H9 (cell line): ENCODE results near the gene GYS2. TPM values are rescaled to one million over a fixed set of nuclear protein-coding genes. Genes with fewer than 3 reads are reported as not detected.

Experiments
- DNase-seq: peaks from one replicate; pipeline ENCODE4 v3.0.0-alpha.2; 2017
- H2AFZ ChIP-seq: one replicate; pipeline ENCODE4 v1.6.1; 2013; ENCODE audit warnings: mild to moderate bottlenecking, low read length, control low read depth, moderate library complexity
- H2AK5ac ChIP-seq: 2 replicates; pipeline ENCODE4 v1.6.1; 2013; ENCODE audit warnings: low read length, control low read depth, mixed read lengths; ENCODE audit not compliant: insufficient read length
- H2BK120ac ChIP-seq: one replicate; pipeline ENCODE4 v1.6.1; 2013; ENCODE audit warnings: low read depth, mild to moderate bottlenecking, low read length, control low read depth, inconsistent platforms; ENCODE audit not compliant: poor library complexity, severe bottlenecking
- H2BK12ac ChIP-seq: 2 replicates; pipeline ENCODE4 v1.6.1; 2013; ENCODE audit warnings: low read length, control low read depth, mixed read lengths, low read depth; ENCODE audit not compliant: insufficient read length
- H2BK15ac ChIP-seq: 2 replicates; pipeline ENCODE4 v1.6.1; 2013; ENCODE audit warnings: low read depth, low read length, control low read depth
- H2BK20ac ChIP-seq: one replicate; pipeline ENCODE4 v1.6.1; 2013; ENCODE audit warnings: low read depth, mild to moderate bottlenecking, low read length, control low read depth, inconsistent platforms; ENCODE audit not compliant: poor library complexity, severe bottlenecking
- H2BK5ac ChIP-seq: 2 replicates; pipeline ENCODE4 v1.6.1; 2013; ENCODE audit warnings: low read length, control low read depth, mixed read lengths; ENCODE audit not compliant: insufficient read length
- H3K14ac ChIP-seq: 2 replicates; pipeline ENCODE4 v1.6.1; 2013; ENCODE audit warnings: low read length, control low read depth; ENCODE audit not compliant: insufficient read depth
- H3K18ac ChIP-seq: 2 replicates; pipeline ENCODE4 v1.6.1; 2013; ENCODE audit warnings: low read depth, mild to moderate bottlenecking, mixed read lengths, low read length, control low read depth; ENCODE audit not compliant: insufficient read length
- H3K23ac ChIP-seq: 2 replicates; pipeline ENCODE4 v1.6.1; 2013; ENCODE audit warnings: low read length, control low read depth, mixed read lengths, low read depth; ENCODE audit not compliant: insufficient read length
- H3K23me2 ChIP-seq: 2 replicates; pipeline ENCODE4 v1.6.1; 2013; ENCODE audit warnings: low read depth, mild to moderate bottlenecking, mixed read lengths, low read length, control low read depth; ENCODE audit not compliant: insufficient read length, poor library complexity, severe bottlenecking
- H3K27ac ChIP-seq: 2 replicates; pipeline ENCODE4 v1.5.1; 2013; ENCODE audit warnings: low read length, control low read depth, mixed read lengths, low read depth; ENCODE audit not compliant: insufficient read length
- H3K27me3 ChIP-seq: 2 replicates; pipeline ENCODE4 v1.6.1; 2013; ENCODE audit warnings: low read length, control low read depth, inconsistent platforms; ENCODE audit not compliant: insufficient read depth
- H3K4ac ChIP-seq: 2 replicates; pipeline ENCODE4 v1.6.1; 2013; ENCODE audit warnings: low read depth, mild to moderate bottlenecking, control low read depth, inconsistent platforms, low read length, moderate library complexity
- H3K4me1 ChIP-seq: 2 replicates; pipeline ENCODE4 v1.6.1; 2013; ENCODE audit warnings: low read length, control low read depth, inconsistent platforms; ENCODE audit not compliant: insufficient read depth
- H3K4me2 ChIP-seq: 2 replicates; pipeline ENCODE4 v1.6.1; 2013; ENCODE audit warnings: low read length, control low read depth, mixed read lengths; ENCODE audit not compliant: insufficient read length, insufficient read depth
- H3K56ac ChIP-seq: 2 replicates; pipeline ENCODE4 v1.6.1; 2013; ENCODE audit warnings: low read depth, mild to moderate bottlenecking, mixed read lengths, low read length, control low read depth; ENCODE audit not compliant: insufficient read length
- H3K79me1 ChIP-seq: 2 replicates; pipeline ENCODE4 v1.6.1; 2013; ENCODE audit warnings: low read depth, mild to moderate bottlenecking, moderate library complexity, low read length, control low read depth, inconsistent platforms; ENCODE audit not compliant: insufficient read depth, poor library complexity, severe bottlenecking
- H3K79me2 ChIP-seq: 2 replicates; pipeline ENCODE4 v1.6.1; 2013; ENCODE audit warnings: low read length, control low read depth, inconsistent platforms; ENCODE audit not compliant: insufficient read depth
- H3K9ac ChIP-seq: 2 replicates; pipeline ENCODE4 v1.6.1; 2013; ENCODE audit warnings: low read length, control low read depth, mixed read lengths; ENCODE audit not compliant: insufficient read length; ENCODE audit errors: extremely low read depth
- H3K9me3 ChIP-seq: one replicate; pipeline ENCODE4 v1.6.1; 2013; ENCODE audit warnings: low read depth, low read length, inconsistent platforms; ENCODE audit not compliant: control insufficient read depth
- H3T11ph ChIP-seq: one replicate; pipeline ENCODE4 v1.6.1; 2013; ENCODE audit warnings: mild to moderate bottlenecking, low read length, control low read depth, inconsistent platforms
- H4K20me1 ChIP-seq: one replicate; pipeline ENCODE4 v1.6.1; 2013; ENCODE audit not compliant: control insufficient read depth, insufficient read length, insufficient read depth
- H4K5ac ChIP-seq: 2 replicates; pipeline ENCODE4 v1.6.1; 2013; ENCODE audit warnings: low read depth, mild to moderate bottlenecking, mixed read lengths, low read length, control low read depth; ENCODE audit not compliant: insufficient read length
- H4K8ac ChIP-seq: replicated peaks from 2 replicates; pipeline ENCODE4 v1.6.1; 2013; ENCODE audit warnings: low read length, control low read depth, mixed read lengths, low read depth; ENCODE audit not compliant: insufficient read length
- H4K91ac ChIP-seq: 2 replicates; pipeline ENCODE4 v1.6.1; 2013; ENCODE audit warnings: low read depth, mild to moderate bottlenecking, moderate library complexity, mixed read lengths, low read length, control low read depth; ENCODE audit not compliant: insufficient read length
- H3K27ac Mint-ChIP-seq, 3 experiments: 2 replicates in 2 of 3; 3 replicates in 1 of 3; pipeline ENCODE4 v1.8.0; 2020 to 2021; ENCODE audit warnings: mixed read lengths in 3 of 3, mild to moderate bottlenecking in 1 of 3, moderate library complexity in 1 of 3
- H3K27me3 Mint-ChIP-seq: 2 replicates; pipeline ENCODE4 v1.8.0; 2021; ENCODE audit warnings: low read depth, mild to moderate bottlenecking, moderate library complexity, mixed read lengths
- H3K36me3 Mint-ChIP-seq, 3 experiments: 2 replicates in 2 of 3; 3 replicates in 1 of 3; pipeline ENCODE4 v1.8.0; 2020 to 2021; ENCODE audit warnings: low read depth in 3 of 3, mixed read lengths in 3 of 3; ENCODE audit not compliant: insufficient read depth in 1 of 3
- H3K4me1 Mint-ChIP-seq, 2 experiments: 2 replicates each; pipeline ENCODE4 v1.8.0; 2020; ENCODE audit warnings: mixed read lengths in 2 of 2
- H3K4me3 Mint-ChIP-seq, 2 experiments: 2 replicates in 1 of 2; 3 replicates in 1 of 2; pipeline ENCODE4 v1.8.0; 2020 to 2021; ENCODE audit warnings: mild to moderate bottlenecking in 2 of 2, mixed read lengths in 2 of 2, moderate library complexity in 1 of 2
- H3K9me3 Mint-ChIP-seq, 2 experiments: 2 replicates in 1 of 2; 3 replicates in 1 of 2; pipeline ENCODE4 v1.8.0; 2020; ENCODE audit warnings: mild to moderate bottlenecking in 2 of 2, mixed read lengths in 2 of 2, moderate library complexity in 1 of 2
- CTCF ChIP-seq: fragments of 200-600 bp; sonication (generic); conservative IDR thresholded peaks from 3 replicates; pipeline ENCODE4 v1.8.0; 2021; ENCODE audit warnings: antibody characterized with exemption, mild to moderate bottlenecking
- WGBS: extraction: QIAGEN DNeasy Blood & Tissue Kit; methylation state at CpG from one replicate; pipeline ENCODE4 v1.1.7; 2013; ENCODE audit warnings: missing lambda C conversion rate, low lambda C conversion rate, mixed read lengths; ENCODE audit not compliant: insufficient read length; ENCODE audit errors: extremely low coverage; 5-methylcytosine and 5-hydroxymethylcytosine counted together
- total RNA-seq: library from RNA; stranded (reverse); gene quantifications from 2 replicates; pipeline ENCODE4 v1.2.1, GENCODE V29; 2021

GYS2 gene
- total RNA-seq, 1 experiment from 2014 or later, result not detected

- H3K4me3 Mint-ChIP-seq, result no peak overlapping the region
- Histone ChIP-seq H3K4me1 (no peaks in the 10 kb centered on the region), H3K79me2 (peaks cover 13% of the 10 kb centered on the region; the same call in 1 of the 2 replicates), H3K18ac (no peak overlapping the region), H3K9ac (no peak overlapping the region), H4K8ac (no peak overlapping the region), H2AFZ (no peak overlapping the region), H3K27ac (no peak overlapping the region), H3T11ph (no peak overlapping the region), H3K23me2 (peaks cover 10% of the 10 kb centered on the region), H2BK20ac (no peak overlapping the region), H2BK12ac (no peak overlapping the region), H3K56ac (no peak overlapping the region), H2BK120ac (no peak overlapping the region), H3K4me2 (no peak overlapping the region), H3K4ac (no peak overlapping the region), H3K14ac (no peak overlapping the region), H4K5ac (no peak overlapping the region), H2BK5ac (no peak overlapping the region), H2BK15ac (no peak overlapping the region), H3K9me3 (no peaks in the 10 kb centered on the region), H4K91ac (no peak overlapping the region), H2AK5ac (no peak overlapping the region), H4K20me1 (peaks cover 2% of the 10 kb centered on the region), H3K23ac (no peak overlapping the region), H3K79me1 (peaks cover 3% of the 10 kb centered on the region), H3K27me3 (no peaks in the 10 kb centered on the region)
- H3K27me3 Mint-ChIP-seq, result no peaks in the 10 kb centered on the region
- DNase-seq, result no peak
- H3K27ac Mint-ChIP-seq, result peak overlapping the region in 1 of 3 experiments; percentile 57; a peak in 4 of 7 replicates
- H3K4me1 Mint-ChIP-seq, result peaks cover 10 to 12% of the 10 kb centered on the region in 2 experiments
- TF ChIP-seq CTCF, result no peak
- WGBS, result no CpG with 5 or more reads among the region's 1 CpG
- no peaks in the 10 kb centered on the region for H3K9me3 Mint-ChIP-seq
- H3K36me3 Mint-ChIP-seq, result peaks cover 2 to 11% (median 9%) of the 10 kb centered on the region in 3 experiments; a peak in 5 of 7 replicates
Measured at GRCh38 chr12:21502872-21503271, 101.8 kb downstream of the GYS2 start.
